Suppressor macrophage treated with lipopolysaccharide for 4 hours (primary cell): ENCODE measurements around the gene CCDC24.

ENCODE experiments used
- DNase-seq: peaks from one replicate; pipeline ENCODE4 v3.0.0-alpha.2; 2020

Gene CCDC24

DNA sequence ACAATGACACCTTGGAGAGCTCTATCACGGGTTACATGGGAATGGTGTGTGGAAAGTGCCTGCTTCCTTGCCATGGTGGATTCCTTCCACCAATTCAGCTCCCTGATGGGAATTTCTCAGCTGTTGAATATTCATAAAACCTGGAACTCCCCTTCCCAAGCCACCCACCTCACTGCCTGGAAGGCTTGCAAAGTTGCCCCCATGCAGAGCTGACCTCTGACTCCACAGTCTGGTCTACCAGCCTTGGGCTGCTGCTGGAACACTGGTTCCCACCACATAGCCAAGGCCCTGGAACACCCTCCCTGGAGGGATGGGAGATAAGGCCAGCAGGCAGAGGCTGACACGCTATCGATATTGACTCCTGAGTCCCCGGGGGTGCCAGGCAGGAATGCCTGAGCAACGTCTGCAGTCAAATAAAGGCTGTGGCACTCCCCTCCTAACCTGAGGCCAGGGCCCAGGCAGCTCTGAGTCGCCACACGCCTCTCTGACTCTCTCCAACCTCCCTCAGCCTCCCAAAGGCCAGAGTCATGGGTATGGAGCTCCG, 8.8 kb downstream of the CCDC24 start:
- DNase-seq = no peak

DNA sequence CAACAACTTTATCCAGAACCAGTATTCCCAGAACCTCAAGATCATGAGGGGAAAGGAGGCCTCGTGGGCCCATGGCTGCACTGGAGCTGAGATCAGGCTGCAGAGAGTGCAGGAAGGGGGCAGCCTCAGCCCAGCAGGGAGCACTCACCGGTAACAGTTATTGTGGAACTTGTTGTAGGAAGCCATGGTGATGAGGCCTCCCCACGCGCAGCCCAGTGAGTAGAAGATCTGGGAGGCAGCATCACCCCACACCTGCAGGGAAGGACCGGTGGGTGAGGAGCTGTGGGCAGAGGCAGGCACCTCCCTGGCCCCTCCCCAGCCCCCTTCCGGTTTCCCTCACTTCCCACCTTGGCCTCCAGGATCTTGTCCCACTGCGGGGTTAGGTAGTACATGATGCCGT, 10.8 kb downstream of the CCDC24 start:
- DNase-seq = no peak

DNA sequence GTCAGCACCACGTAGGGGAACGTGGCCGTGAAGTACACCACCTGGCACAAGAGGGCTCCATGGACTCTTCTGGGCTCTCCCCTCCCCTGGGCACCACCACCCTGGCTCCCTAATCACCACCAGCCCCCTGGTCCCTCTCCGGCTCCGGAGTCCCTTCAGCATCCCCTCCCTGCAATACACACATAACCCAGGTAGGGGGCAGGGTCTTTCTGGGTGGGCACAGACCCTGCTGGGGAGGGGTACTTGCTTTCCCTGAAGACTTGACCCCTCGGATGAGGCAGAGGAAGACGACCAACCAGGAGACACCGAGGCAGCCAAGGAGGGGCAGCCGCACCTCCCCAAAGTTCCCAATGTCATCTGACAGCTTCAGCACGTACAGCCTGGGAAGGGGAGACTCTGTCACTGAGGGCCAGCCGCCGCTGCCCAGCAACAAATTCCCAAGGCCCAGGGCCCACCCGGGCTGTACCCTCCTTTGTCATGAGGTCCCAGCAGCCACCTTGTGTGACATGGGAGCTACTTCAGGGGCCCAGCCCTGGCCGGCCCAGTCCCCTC, 11.3 kb downstream of the CCDC24 start:
- DNase-seq = no peak

DNA sequence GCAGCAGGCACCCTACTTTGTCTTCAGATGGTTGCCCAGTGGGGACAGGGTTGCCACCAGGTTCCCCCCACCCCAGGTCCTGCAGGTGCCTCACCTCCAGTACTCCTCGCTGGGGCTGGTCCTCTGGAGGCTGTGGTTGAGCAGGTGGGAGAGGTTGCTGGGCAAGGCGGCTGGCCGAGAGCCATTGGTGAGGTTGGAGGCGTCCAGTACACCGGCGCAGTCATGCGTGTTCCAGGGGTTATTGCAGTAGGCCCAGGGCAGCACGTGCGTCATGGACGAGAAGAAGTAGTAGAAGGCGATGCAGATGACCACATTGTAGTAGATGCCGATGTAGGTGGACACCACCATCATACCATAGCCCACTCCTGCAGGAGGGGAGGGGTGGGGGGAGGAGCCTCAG, 16.9 kb downstream of the CCDC24 start:
- DNase-seq = no peak

DNA sequence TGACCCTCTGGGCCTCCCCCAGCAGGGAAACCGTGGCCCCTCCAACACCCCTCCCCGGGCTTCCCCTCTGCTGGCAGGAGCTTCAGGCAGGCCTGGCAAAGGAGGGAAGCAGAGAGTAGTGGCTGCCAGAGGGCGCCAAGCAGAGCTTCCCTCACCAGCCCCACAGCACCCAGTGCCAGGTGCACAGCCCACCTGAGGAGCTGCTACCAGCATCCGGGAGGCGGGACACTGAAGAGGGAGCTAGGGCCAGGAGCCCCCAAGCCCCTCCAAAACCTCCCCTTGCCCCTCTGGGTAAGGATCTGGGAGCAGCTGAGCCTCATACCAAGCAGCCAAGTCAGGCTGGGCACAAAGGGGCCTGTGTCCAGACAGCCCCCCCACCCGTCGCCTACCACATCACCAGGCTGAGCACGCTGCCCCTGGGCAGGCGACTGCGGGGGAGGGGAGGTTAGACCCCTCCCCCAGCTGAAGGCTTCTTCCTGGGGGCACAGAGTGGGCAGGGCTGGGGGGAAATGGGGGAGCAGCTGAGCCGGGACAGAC, 19.6 kb downstream of the CCDC24 start:
- DNase-seq = no peak

DNA sequence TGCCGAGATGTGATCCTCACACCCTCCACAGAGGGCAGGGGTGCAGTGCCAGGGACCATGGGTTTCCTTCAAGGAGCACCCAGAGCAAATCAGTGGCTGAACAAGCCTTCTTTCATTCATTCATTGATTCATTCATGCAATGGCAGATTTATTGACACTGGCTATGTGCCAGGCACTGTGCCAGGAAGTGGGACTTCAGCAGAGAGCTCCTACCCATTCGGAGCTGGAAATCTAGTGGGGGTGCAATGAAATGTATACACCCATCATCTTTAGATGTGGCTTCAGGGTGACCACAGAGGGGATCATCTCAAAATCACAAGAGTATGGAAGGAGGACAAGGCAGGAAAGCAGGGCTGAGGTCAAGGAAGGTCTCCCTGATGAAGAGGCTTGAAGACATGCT, 21.0 kb downstream of the CCDC24 start:
- DNase-seq = no peak

DNA sequence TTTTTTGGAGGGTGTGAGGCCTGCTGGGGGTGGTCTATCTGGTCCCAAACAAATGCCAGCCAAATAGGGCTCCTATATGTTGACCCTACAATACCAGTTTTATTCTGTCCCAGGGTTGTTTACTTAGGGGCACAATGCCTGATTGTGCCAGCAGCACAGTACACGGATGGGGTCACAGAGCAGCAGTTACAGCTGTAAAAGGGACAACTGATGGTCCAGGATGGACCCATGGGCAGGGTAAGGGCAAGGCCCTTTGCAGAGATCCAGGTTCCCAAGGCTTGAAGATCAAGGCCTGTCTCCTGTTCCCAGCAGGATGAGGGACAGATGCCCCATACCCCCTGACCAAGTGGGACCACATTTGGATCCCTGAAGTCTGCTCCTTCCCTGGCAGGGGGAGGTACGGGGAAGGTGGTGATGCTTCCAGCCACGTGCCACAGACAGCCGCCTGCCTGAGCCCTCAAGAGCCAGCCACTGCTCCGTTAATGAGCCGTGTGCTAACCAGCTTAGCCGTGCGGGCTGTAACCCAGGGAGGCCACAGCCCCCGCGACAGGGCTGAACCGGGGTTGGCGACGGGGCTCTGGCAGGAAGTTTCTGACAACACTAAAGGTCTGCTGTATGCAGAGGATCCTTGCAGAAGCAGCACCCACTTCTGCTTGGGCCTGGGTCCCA, 21.7 kb downstream of the CCDC24 start:
- no peak for DNase-seq

DNA sequence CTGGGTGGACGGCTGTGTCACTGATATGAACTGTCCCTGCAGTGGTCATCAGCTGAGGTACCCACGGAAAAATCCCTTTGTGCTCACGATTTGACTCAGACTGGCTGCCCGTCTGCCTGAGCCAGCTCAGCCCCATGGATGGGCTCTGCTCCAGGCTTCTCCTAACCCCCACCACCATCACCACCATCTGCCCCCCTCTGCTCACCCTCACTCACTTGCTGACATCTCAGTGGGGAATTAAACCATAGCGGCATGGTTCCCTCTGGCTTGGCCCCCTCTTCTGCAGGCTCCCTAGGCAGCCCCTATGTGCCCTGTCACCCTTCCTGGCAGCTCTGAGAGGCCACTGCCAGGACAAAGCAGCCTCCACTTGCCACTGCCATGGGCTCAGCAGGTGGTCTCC, 22.6 kb downstream of the CCDC24 start:
- no peak for DNase-seq

DNA sequence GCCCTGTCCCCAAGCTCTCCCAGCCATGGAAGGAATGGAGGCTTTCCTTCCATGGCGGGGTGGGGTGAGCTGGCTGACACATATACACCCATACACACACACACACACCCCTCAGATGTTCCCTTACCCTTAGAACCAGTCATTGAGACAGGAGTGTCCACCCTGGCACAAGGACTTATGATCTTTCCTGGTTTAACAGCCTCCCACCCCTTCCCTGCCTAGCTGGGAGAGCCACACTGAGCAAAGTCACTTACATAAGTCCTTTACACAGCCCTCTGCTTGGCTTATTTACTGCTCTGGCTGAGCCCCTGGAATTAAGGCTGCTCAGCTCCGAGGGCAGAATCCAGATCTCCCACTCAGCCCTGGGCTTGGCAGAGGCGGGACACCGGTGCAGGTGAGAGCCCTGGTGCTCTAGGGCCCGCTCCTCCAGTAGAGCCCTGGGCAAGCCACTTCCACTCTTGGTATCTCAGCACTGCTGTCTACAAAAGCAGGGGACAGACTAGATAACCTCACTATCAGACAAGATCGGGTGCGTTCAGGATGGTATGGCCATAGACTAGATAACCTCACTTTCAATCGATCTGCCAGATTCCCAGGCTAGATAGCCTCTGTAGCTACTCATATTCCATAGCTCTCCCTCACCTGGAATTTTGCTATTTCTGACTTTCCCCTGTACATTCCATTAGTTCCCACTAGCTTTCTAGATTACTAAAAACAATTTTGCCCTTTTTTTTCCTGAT, 23.1 kb downstream of the CCDC24 start:
- DNase-seq = no peak

DNA sequence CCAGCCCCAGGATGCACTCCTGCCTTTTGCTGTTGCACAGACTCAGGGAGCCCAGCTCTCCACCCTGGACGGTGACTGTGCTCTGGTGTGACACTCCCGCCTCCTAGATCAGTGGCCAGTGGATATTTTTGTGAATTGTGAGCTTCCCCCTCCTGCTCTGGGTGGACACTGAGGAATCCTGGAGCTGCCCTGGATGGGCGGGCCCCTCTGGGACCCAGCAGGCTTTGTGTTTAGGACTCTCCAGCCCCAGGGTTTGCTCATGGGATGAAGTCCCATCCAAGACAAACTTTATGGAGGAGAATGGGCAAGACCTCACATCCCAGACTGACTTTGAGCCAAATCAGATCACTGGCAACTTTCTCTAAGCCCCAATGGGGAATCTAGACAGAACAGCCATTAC, 23.8 kb downstream of the CCDC24 start:
- no peak for DNase-seq

DNA sequence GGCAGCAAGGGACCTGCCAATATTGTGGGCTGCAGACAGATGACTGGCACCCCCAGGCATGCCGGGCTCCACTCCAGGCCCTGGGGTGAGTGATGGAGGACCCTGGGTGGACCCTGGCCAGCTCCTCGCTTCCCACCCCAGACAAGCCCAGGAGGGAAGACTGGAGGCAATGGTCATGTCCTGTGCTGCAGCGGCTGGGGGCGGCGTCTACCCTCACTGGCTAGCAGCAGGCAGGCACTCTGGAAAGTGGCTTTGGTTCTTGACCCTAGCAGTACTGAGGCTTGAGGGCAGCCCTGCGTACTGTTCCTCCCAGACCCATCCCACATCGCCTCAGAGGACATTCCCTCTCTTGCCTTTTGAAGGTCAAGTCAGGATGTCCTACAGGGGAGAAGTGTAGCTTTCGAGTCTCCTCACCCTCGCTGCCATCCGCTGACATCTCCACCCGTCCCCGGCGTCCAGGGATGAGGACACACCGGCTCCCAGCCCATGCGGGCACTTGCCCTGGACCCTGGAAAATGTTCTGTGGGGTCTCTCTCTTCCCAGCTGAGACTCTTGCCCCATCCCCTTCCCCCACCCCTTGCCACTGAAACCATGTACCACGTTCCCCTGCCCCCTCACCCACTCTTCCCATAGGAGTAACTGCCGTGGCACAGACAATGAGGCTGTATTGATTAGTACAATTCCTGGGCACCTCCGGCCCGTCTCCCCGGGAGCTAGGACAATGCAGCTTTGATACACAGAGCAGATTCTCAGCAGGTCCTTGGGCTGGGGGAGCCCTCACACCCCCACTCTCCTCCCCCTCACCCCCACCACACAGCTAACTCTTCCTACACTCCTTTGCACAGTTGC, 24.9 kb downstream of the CCDC24 start:
- no peak for DNase-seq

DNA sequence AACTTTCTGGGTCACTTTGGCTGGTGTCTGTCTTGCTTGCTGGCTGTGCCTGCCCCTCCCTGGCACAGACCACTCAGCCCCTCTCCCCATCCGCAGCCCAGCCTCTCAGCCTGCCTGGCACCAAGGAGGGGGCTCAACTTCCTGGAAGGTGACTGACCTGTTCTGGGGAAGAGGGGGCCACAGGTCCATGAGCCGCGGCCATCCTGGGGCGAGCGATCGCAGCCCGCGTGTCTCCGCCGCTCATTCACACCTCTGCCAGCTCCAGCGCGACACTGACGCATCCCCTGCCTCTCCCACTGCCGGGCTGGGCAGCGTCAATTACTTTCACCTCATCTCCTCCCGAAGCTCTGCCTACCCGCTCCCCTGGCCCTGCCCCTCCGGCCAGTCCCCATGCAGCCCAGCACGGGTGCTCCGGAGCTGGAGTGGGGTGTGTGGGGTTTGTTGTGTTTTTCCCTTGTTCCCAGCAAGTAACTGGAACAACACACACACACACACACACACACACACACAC, 25.5 kb downstream of the CCDC24 start:
- DNase-seq = no peak

DNA sequence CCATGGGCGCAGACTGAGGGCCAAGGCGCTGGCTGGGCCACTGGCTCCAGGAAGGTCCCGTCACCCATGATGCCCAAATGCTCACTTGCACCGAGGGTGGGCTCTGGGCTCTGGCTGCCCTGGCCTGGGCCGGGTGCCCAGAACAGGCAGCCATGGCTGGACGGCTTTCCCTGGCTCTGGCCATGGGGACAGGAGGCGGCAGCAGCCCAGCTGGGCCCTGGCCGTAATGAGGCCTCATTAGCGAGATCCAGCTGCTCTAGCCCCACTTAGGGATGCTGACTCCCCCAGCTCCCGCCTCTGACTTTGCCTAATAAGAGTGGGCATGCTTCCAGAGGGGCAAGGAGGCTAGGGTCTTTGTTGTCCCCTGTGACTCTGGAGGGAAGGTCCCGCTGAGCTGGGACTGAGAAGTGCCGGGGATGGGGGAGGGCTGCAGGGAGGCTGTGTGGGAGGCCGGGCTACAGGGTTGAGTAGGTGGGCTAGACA, 28.1 kb downstream of the CCDC24 start:
- no peak for DNase-seq

DNA sequence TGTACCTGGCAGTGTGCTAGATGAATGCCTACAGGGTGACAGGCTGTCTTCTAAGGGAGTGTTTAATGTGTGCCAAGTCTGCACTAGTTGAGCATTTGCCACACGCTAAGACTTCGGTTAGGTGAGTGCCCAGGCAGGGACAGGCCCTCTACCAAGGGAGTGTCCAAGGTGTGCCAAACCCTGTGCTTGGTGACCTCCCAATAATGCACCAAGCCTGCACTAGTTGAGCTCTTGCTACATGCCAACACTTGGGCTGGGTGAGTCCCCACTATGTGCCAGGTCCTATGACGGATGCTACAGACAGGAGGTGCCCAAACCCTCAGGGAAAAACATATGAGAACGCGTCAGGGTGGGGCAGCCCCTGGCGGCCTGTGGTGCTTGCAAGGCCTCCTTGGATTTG, 29.1 kb downstream of the CCDC24 start:
- DNase-seq = no peak

DNA sequence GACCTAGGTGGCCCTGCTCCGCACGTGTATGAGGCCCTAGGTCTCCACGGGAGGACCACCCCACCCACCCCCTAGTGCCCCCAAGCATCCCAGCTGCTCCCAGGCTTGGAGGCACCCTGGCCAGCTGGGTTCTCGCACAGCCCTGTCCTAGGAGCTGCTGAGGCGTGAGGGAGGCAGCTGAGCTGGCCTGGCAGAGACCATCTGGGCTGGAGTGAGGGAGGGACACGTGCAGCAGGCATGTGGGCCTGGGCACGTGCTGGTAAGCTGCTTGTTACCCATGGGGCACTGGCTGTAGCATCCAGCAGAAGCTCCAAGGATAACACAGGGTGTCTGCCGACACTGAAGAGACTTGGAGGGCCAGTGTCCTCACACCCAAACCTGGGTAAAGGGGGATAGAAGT, 29.8 kb downstream of the CCDC24 start:
- DNase-seq = no peak

DNA sequence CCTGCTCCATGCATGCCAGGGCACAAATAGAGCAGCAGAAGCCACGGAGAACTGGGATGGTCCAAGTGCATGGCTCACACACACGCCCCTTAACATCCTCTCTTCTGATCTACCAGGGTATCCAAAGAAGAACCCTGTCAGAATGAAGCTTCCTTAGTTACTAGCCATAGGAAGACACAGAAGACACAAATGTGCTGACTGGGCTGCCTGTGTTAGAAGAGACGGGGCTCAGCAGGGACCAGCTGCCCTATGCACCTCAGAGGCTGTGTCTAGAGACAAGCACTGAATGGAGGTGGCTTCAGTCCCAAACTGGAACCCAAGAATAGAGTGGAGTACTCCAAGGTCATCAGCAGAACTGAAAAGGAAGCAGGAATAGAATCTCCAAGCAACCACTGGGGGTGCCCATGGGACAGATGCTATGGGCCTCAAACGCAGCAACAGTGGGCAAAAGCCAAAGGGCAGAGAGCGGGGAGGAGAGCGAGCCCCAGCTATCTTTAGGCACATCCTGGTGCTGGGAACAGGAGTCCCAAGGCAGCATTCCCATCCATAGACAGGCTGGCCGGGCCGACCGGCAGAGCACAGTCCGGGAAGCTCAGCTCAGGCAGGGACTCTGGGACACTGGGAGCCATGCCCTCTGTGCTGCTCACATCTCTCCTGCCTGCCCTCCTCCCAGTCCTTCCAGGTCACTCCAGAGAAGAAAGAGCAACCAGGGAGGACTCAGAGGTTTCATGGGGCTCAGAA, 30.4 kb downstream of the CCDC24 start:
- no peak for DNase-seq

DNA sequence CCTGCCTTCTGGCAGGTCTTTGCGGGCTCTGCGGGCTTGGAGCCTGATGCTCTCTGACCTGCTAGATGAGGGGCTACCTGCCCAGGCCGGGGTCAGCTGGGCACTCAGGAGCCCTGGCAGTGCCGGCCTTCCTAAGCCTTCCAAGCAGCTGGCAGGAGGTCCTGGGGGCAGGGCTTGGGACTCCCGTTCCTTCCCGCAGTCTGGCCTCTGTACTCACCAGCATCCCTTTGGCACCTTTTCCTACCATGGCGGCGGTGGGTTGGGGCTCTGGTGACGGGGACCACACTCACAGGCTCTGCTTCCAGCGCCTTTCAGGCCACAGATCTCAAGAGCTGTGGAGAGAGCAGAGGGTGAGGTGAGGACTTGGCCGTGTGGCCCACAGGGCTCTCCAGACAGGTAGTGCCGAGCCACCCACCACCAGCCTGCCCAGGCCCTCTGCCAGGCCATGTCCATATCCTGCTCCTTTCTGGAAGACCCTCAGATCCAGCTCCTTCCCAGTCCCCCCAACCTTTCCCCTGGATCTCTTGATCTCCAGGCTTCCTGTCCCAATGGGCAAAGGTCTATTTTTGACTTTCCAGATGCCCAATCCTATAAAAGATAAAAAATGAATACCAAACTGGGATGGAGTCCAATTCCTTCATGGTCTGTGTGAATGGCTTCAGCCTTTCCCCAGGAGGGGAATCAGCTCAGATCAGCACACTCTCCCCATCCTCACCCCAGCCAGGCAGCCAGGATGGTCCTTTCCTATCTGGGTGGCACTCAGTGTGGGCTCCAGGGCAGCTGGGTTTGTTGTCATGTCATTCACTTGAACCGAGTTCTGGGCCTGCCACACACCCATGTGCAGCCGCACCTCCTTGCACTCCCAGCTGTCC, 32.9 kb downstream of the CCDC24 start:
- no peak for DNase-seq

DNA sequence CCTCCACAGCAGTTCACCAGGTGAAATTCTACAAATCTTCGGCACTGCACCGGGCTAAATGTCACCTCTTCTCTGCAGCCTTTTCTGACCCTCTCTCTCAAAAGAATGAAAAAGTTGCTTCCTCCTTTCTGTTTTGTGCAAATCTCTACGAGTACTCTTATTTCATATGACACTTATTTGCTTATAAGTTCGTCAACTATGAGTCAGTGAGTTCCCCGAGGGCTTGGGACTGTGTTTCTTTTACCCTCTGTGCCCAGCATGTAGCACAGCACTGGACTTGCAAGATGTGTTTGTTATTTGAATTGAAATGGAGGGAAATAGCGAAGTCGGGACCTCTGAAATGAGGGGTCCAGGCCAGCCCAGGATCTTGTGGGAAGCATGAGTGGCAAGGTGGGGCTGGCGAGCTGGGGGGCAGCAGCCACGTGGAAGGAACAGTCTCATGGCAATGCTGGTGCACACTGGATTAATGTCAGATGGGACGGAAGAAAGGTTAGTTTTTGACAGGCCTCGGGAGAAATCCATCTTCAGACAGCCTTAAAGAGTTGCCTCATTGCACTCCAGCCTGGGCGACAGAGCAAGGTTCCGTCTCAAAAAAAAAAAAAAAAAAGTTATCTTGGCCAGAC, 33.6 kb downstream of the CCDC24 start:
- DNase-seq = no peak

DNA sequence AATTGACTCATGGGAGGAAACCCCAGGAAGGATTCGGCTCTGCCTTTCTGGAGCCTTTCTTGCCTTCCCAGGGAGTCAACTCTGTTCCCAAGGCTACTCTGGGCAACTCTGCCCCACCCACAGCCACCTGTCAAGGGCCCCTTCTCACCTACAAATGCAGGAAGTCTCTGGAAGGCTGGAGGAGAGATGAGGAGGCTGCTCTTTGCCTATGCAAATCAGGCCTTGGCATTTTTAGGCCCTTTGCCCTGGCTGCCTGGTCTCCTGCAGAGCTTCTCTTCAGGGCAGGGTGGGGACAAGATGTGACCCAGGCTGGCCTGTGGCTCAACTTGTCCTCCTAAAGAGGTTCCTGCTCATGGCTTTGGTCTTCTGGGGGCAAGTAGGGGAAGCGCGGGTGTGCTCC, 34.4 kb downstream of the CCDC24 start:
- no peak for DNase-seq

DNA sequence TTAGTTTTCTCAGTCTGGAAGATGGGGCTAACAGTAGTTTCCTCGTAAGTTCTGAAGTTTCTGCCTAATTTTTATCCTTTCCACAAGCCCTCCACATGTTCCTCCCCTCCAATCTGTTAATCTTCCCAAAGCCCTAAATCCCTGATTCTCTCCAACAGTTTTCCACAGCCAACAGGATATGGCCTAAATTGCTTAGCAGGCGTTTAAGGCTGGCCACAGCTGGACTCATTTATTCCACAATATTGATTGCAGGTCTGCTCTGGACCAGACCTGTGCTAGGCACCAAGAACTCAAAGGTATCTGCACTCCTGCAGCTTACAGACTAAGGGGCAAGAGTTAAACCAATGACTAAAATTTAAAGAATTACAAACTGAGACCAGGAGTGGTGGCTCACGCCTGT, 35.9 kb downstream of the CCDC24 start:
- DNase-seq = no peak
